Mesenchymal stem cell (in vitro differentiated cells and primary cell): ENCODE results near the gene PPP1R12B.
A peak's percentile ranks its signal among the peaks of the same experiment; 100 is the strongest.
"Not testable (repeated sequence)": the region's sequence is repeated elsewhere in the genome, so short reads cannot be mapped to it uniquely, and the experiment has no call there.

Experiments
- DNase-seq: peaks from one replicate; pipeline ENCODE4 v3.0.0-alpha.2; 2013
- H2AFZ ChIP-seq: one replicate; pipeline ENCODE4 v1.6.1; 2013; ENCODE audit warnings: low read depth, mild to moderate bottlenecking, control low read depth, inconsistent platforms, low read length, moderate library complexity
- H2AK5ac ChIP-seq: 2 replicates; pipeline ENCODE4 v1.6.1; 2013; ENCODE audit warnings: low read length, moderate library complexity, mild to moderate bottlenecking, inconsistent platforms; ENCODE audit not compliant: severe bottlenecking
- H2BK120ac ChIP-seq: one replicate; pipeline ENCODE4 v1.6.1; 2013; ENCODE audit warnings: low read depth, mild to moderate bottlenecking, inconsistent platforms, low read length, moderate library complexity
- H2BK12ac ChIP-seq, 2 experiments: one replicate each; pipeline ENCODE4 v1.6.1; 2013; ENCODE audit warnings: inconsistent platforms in 2 of 2, low read length in 2 of 2, mild to moderate bottlenecking in 2 of 2, moderate library complexity in 2 of 2, control low read depth in 1 of 2
- H2BK15ac ChIP-seq: one replicate; pipeline ENCODE4 v1.6.1; 2013; ENCODE audit warnings: mild to moderate bottlenecking, low read depth, inconsistent platforms; ENCODE audit not compliant: poor library complexity, severe bottlenecking
- H2BK5ac ChIP-seq: 2 replicates; pipeline ENCODE4 v1.6.1; 2013; ENCODE audit warnings: low read depth, mild to moderate bottlenecking, low read length, control low read depth, inconsistent platforms; ENCODE audit not compliant: poor library complexity, severe bottlenecking
- H3K14ac ChIP-seq, 2 experiments: one replicate each; pipeline ENCODE4 v1.6.1; 2013; ENCODE audit warnings: inconsistent platforms in 2 of 2, low read length in 2 of 2, control low read depth in 1 of 2, mild to moderate bottlenecking in 1 of 2, moderate library complexity in 1 of 2
- H3K18ac ChIP-seq, 2 experiments: one replicate each; pipeline ENCODE4 v1.6.1; 2013; ENCODE audit warnings: inconsistent platforms in 2 of 2, low read length in 2 of 2, control low read depth in 1 of 2, low read depth in 1 of 2, mild to moderate bottlenecking in 1 of 2
- H3K23ac ChIP-seq, 2 experiments: one replicate each; pipeline ENCODE4 v1.6.1; 2013; ENCODE audit warnings: inconsistent platforms in 2 of 2, low read length in 2 of 2, mild to moderate bottlenecking in 2 of 2, moderate library complexity in 2 of 2, control low read depth in 1 of 2
- H3K27ac ChIP-seq: 2 replicates; pipeline ENCODE4 v1.5.1; 2013; ENCODE audit warnings: mild to moderate bottlenecking, moderate library complexity, low read length, control low read depth, inconsistent platforms; ENCODE audit not compliant: poor library complexity, severe bottlenecking
- H3K27me3 ChIP-seq, 2 experiments: 2 replicates each; pipeline versions ENCODE4 v1.6.1 to v1.7.0; 2013; ENCODE audit warnings: low read length in 2 of 2, mild to moderate bottlenecking in 2 of 2, moderate library complexity in 2 of 2, control low read depth in 1 of 2, inconsistent platforms in 1 of 2; ENCODE audit not compliant: control insufficient read depth in 1 of 2, insufficient read depth in 1 of 2
- H3K36me3 ChIP-seq, 2 experiments: 2 replicates each; pipeline versions ENCODE4 v1.6.1 to v1.7.0; 2013; ENCODE audit warnings: low read length in 2 of 2, control low read depth in 1 of 2, inconsistent platforms in 1 of 2, low read depth in 1 of 2, mild to moderate bottlenecking in 1 of 2; ENCODE audit not compliant: insufficient read depth in 2 of 2, control insufficient read depth in 1 of 2
- H3K4ac ChIP-seq, 2 experiments: one replicate each; pipeline ENCODE4 v1.6.1; 2013; ENCODE audit warnings: inconsistent platforms in 2 of 2, low read length in 2 of 2, mild to moderate bottlenecking in 2 of 2, moderate library complexity in 2 of 2, control low read depth in 1 of 2, low read depth in 1 of 2
- H3K4me1 ChIP-seq: 2 replicates; pipeline ENCODE4 v1.6.1; 2013; ENCODE audit warnings: low read depth, low read length, control low read depth; ENCODE audit not compliant: control insufficient read depth, insufficient read depth
- H3K4me2 ChIP-seq: 2 replicates; pipeline ENCODE4 v1.6.1; 2013; ENCODE audit warnings: low read length, mild to moderate bottlenecking, inconsistent platforms; ENCODE audit not compliant: poor library complexity, severe bottlenecking
- H3K4me3 ChIP-seq, 2 experiments: 2 replicates each; pipeline versions ENCODE4 v1.5.1 to v1.7.0; 2013; ENCODE audit warnings: low read length in 2 of 2, mild to moderate bottlenecking in 2 of 2, control low read depth in 1 of 2, low read depth in 1 of 2; ENCODE audit not compliant: insufficient read depth in 1 of 2
- H3K79me1 ChIP-seq: replicated peaks from 2 replicates; pipeline ENCODE4 v1.6.1; 2013; ENCODE audit warnings: mild to moderate bottlenecking, control low read depth, low read length, inconsistent platforms; ENCODE audit not compliant: poor library complexity, severe bottlenecking
- H3K9ac ChIP-seq: 2 replicates; pipeline ENCODE4 v1.7.0; 2013; ENCODE audit warnings: mild to moderate bottlenecking, low read length, moderate library complexity
- H3K9me3 ChIP-seq: 2 replicates; pipeline ENCODE4 v1.7.0; 2013; ENCODE audit warnings: mild to moderate bottlenecking, low read length; ENCODE audit not compliant: control insufficient read depth
- H4K8ac ChIP-seq: one replicate; pipeline ENCODE4 v1.6.1; 2013; ENCODE audit warnings: inconsistent platforms, mild to moderate bottlenecking, low read length, moderate library complexity
- H4K91ac ChIP-seq: one replicate; pipeline ENCODE4 v1.6.1; 2013; ENCODE audit warnings: mild to moderate bottlenecking, low read length, inconsistent platforms
- WGBS: methylation state at CpG from one replicate; pipeline ENCODE4 v1.1.7; 2013; ENCODE audit warnings: mixed read lengths; 5-methylcytosine and 5-hydroxymethylcytosine counted together

Gene PPP1R12B

GRCh38 chr1:202381867-202382266 is 33.4 kb downstream of the PPP1R12B start:
- not testable (repeated sequence) for H3K14ac ChIP-seq, H2BK15ac ChIP-seq, H2AFZ ChIP-seq, H3K27ac ChIP-seq, H3K4me2 ChIP-seq, H2BK120ac ChIP-seq, H2AK5ac ChIP-seq, H2BK12ac ChIP-seq, H3K9me3 ChIP-seq, H4K91ac ChIP-seq, H3K23ac ChIP-seq, H4K8ac ChIP-seq, H3K9ac ChIP-seq, DNase-seq, H3K18ac ChIP-seq, H3K4me1 ChIP-seq, H3K36me3 ChIP-seq, H3K27me3 ChIP-seq, H3K4ac ChIP-seq, H3K79me1 ChIP-seq, H3K4me3 ChIP-seq, H2BK5ac ChIP-seq
- 100% methylated on average over 1 of the region's 4 CpGs for WGBS

- not testable (repeated sequence) for H3K9me3 ChIP-seq, H3K79me1 ChIP-seq, H3K36me3 ChIP-seq, H2BK5ac ChIP-seq, H3K18ac ChIP-seq, H3K14ac ChIP-seq, H3K4me2 ChIP-seq, H3K4me3 ChIP-seq, H2BK12ac ChIP-seq, H4K8ac ChIP-seq, H4K91ac ChIP-seq, H3K27me3 ChIP-seq, H2BK15ac ChIP-seq, H3K4me1 ChIP-seq, H2AK5ac ChIP-seq, DNase-seq, H2AFZ ChIP-seq, H3K27ac ChIP-seq, H3K23ac ChIP-seq, H2BK120ac ChIP-seq, H3K4ac ChIP-seq
- H3K9ac ChIP-seq = peak overlapping the region; percentile 69
- WGBS = 72% methylated on average over 3 of the region's 3 CpGs
Measured at GRCh38 chr1:202395831-202396230, 47.3 kb downstream of the PPP1R12B start.

GRCh38 chr1:202397256-202397655 is 48.8 kb downstream of the PPP1R12B start:
- Histone ChIP-seq H3K27ac (no peak overlapping the region), H3K36me3 (no peaks in the 10 kb centered on the region), H3K18ac (no peak overlapping the region)

GRCh38 chr1:202398439-202398838 is 49.9 kb downstream of the PPP1R12B start:
- not testable (repeated sequence) for H3K27ac ChIP-seq, H4K91ac ChIP-seq, H3K36me3 ChIP-seq, H3K27me3 ChIP-seq, DNase-seq, H3K18ac ChIP-seq, H2BK120ac ChIP-seq, H3K9me3 ChIP-seq, H2BK5ac ChIP-seq, H3K4me3 ChIP-seq, H3K4ac ChIP-seq, H2AK5ac ChIP-seq, H3K79me1 ChIP-seq, H3K9ac ChIP-seq, H3K23ac ChIP-seq, H2BK12ac ChIP-seq, H4K8ac ChIP-seq, H2AFZ ChIP-seq, H3K14ac ChIP-seq, H2BK15ac ChIP-seq, H3K4me2 ChIP-seq, H3K4me1 ChIP-seq
- no CpG with 5 or more reads among the region's 1 CpG for WGBS

More at GRCh38 chr1:202397256-202397655, 48.8 kb downstream of the PPP1R12B start:
- Histone ChIP-seq H2BK15ac (no peak overlapping the region), H4K8ac (no peak overlapping the region), H3K23ac (no peak overlapping the region), H3K4me1 (no peaks in the 10 kb centered on the region), H3K9ac (no peak overlapping the region), H4K91ac (no peak overlapping the region), H2AFZ (no peak overlapping the region), H3K4me3 (no peak overlapping the region), H3K79me1 (peaks cover 5% of the 10 kb centered on the region), H2BK120ac (no peak overlapping the region), H3K27me3 (no peaks in the 10 kb centered on the region), H3K4ac (no peak overlapping the region), H3K9me3 (no peaks in the 10 kb centered on the region), H2AK5ac (no peak overlapping the region), H2BK5ac (no peak overlapping the region), H3K14ac (no peak overlapping the region), H2BK12ac (no peak overlapping the region), H3K4me2 (no peak overlapping the region)
- no peak for DNase-seq
